Measurements from ENCODE around the gene EIF5A. TPM values are rescaled to one million over a fixed set of nuclear protein-coding genes. Genes with fewer than 3 reads are reported as not detected.

EIF5A gene
- total RNA-seq, 3 donors from 2014 or later: 151 to 172 (median 163) TPM

GRCh38 chr17:7289256-7290032 lies 18.0 kb upstream of the EIF5A start:
- Histone ChIP-seq H3K27me3 (no peaks in the 10 kb centered on the region), H3K27ac (no peak overlapping the region)

GRCh38 chr17:7290166-7290565 lies 17.3 kb upstream of the EIF5A start:
- H3K36me3 ChIP-seq: no peaks in the 10 kb centered on the region
- no peak for DNase-seq (ENCODE audit: low spot score in 2 of 2)
- intact Hi-C loops (cut with DNase I; ENCODE audit: low total_unique reads): no loop called here
- no peaks in the 10 kb centered on the region for H3K27me3 ChIP-seq
- no peak for TF ChIP-seq POLR2AphosphoS5 (IDR thresholded peaks at IDR 0.05)
- TF ChIP-seq, protein P1, sequence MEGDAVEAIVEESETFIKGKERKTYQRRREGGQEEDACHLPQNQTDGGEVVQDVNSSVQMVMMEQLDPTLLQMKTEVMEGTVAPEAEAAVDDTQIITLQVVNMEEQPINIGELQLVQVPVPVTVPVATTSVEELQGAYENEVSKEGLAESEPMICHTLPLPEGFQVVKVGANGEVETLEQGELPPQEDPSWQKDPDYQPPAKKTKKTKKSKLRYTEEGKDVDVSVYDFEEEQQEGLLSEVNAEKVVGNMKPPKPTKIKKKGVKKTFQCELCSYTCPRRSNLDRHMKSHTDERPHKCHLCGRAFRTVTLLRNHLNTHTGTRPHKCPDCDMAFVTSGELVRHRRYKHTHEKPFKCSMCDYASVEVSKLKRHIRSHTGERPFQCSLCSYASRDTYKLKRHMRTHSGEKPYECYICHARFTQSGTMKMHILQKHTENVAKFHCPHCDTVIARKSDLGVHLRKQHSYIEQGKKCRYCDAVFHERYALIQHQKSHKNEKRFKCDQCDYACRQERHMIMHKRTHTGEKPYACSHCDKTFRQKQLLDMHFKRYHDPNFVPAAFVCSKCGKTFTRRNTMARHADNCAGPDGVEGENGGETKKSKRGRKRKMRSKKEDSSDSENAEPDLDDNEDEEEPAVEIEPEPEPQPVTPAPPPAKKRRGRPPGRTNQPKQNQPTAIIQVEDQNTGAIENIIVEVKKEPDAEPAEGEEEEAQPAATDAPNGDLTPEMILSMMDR (IDR thresholded peaks at IDR 0.05): no peak
- no peak for TF ChIP-seq POLR2A (IDR thresholded peaks at IDR 0.05)
- H3K27ac ChIP-seq: no peak overlapping the region
- H3K9me3 ChIP-seq: no peaks in the 10 kb centered on the region
- no peaks in the 10 kb centered on the region for H3K4me1 ChIP-seq
- H3K4me3 ChIP-seq: no peak overlapping the region

More at GRCh38 chr17:7289256-7290032, 18.0 kb upstream of the EIF5A start:
- no peaks in the 10 kb centered on the region for H3K9me3 ChIP-seq
- H3K4me1 ChIP-seq: no peaks in the 10 kb centered on the region
- no peaks in the 10 kb centered on the region for H3K36me3 ChIP-seq
- no peak overlapping the region for H3K4me3 ChIP-seq
- intact Hi-C loops (cut with DNase I; ENCODE audit: low total_unique reads): no loop called here
- no peak for TF ChIP-seq POLR2A (IDR thresholded peaks at IDR 0.05)
- TF ChIP-seq, protein P1 (IDR thresholded peaks at IDR 0.05): no peak
- TF ChIP-seq POLR2AphosphoS5 (IDR thresholded peaks at IDR 0.05): no peak
- DNase-seq (ENCODE audit: low spot score in 2 of 2): no peak

- Histone ChIP-seq H3K9me3 (no peaks in the 10 kb centered on the region), H3K4me1 (no peaks in the 10 kb centered on the region), H3K27me3 (no peaks in the 10 kb centered on the region), H3K27ac (no peak overlapping the region), H3K4me3 (no peak overlapping the region), H3K36me3 (no peaks in the 10 kb centered on the region)
- no peak for TF ChIP-seq POLR2AphosphoS5 (IDR thresholded peaks at IDR 0.05)
- TF ChIP-seq, protein P1 (IDR thresholded peaks at IDR 0.05): no peak
- no peak for TF ChIP-seq POLR2A (IDR thresholded peaks at IDR 0.05)
- intact Hi-C loops (cut with DNase I; ENCODE audit: low total_unique reads): no loop called here
- DNase-seq (ENCODE audit: low spot score in 2 of 2): no peak
Measured at GRCh38 chr17:7290685-7291084, 16.7 kb upstream of the EIF5A start.

DNA sequence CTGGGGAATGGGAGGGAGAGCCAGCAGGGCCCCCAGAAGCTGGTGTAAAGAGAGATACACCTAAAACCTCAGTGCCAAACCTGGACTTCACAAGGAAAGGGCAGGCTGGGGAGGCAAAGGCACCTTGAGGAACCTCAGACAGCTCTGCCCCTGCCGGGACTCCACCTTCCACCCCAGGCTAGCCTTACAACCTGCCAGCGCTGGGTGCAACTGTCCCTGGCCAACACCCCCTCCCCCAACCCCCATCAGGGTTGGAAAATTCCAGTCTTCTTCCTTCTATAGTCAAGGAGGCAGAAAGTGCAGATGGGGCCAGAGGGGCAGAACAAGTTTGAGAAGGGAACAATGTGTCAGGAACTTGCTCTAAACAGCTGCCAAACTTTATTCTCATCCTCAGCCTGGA lies 15.2 kb upstream of the EIF5A start:
- Histone ChIP-seq H3K27me3 (no peaks in the 10 kb centered on the region), H3K27ac (peak overlapping the region; percentile 63 to 71), H3K36me3 (no peaks in the 10 kb centered on the region), H3K4me1 (peaks cover 4% of the 10 kb centered on the region in 2 donors), H3K4me3 (no peak overlapping the region), H3K9me3 (no peaks in the 10 kb centered on the region)
- TF ChIP-seq, protein P1 (IDR thresholded peaks at IDR 0.05): no peak
- TF ChIP-seq POLR2AphosphoS5 (IDR thresholded peaks at IDR 0.05) (no peak), POLR2A (IDR thresholded peaks at IDR 0.05) (no peak)
- no peak for DNase-seq (ENCODE audit: low spot score in 2 of 2)
- intact Hi-C loops (cut with DNase I; ENCODE audit: low total_unique reads): no loop called here

DNA sequence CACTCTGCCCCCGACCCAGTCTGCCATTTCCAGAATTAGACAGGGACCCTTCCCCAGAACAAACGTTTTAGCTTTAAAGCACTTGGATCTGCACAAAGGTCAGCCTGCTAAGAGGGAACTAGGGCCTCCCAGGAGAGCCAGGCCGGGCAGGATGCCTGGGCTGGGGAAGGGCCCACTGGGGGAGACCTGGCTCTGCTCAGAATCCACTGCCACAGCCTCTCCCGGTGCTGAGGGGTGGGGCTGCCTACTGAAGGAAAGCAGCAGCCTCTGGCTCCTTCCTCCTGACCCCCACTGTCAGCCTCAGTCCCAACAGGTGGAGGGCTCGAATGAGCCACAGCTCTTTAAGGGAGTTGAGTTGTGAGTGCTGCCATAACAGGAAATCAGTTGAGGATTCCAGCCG lies 14.7 kb upstream of the EIF5A start:
- no peaks in the 10 kb centered on the region for H3K9me3 ChIP-seq
- peaks cover 4% of the 10 kb centered on the region in 2 donors for H3K4me1 ChIP-seq
- H3K4me3 ChIP-seq: no peak overlapping the region
- TF ChIP-seq POLR2AphosphoS5 (IDR thresholded peaks at IDR 0.05): no peak
- TF ChIP-seq, protein P1 (IDR thresholded peaks at IDR 0.05): no peak
- no peak for TF ChIP-seq POLR2A (IDR thresholded peaks at IDR 0.05)
- H3K27me3 ChIP-seq: no peaks in the 10 kb centered on the region
- no peaks in the 10 kb centered on the region for H3K36me3 ChIP-seq
- intact Hi-C loops (cut with DNase I; ENCODE audit: low total_unique reads): no loop called here
- H3K27ac ChIP-seq: peak overlapping the region; percentile 63 to 71
- DNase-seq (ENCODE audit: low spot score in 2 of 2): no peak

Data from breast epithelium (tissue), 4 donors.